HG02943 (cell line): Measurements from ENCODE around the gene C14orf93.

ENCODE experiments used
- ATAC-seq: cut with Tn5 transposase; IDR thresholded peaks from one replicate; pipeline ENCODE4 v1.9.1; 2021; ENCODE audit warnings: mild to moderate bottlenecking, low read depth, moderate library complexity; ENCODE audit not compliant: unreplicated experiment

The C14orf93 gene, protein sequence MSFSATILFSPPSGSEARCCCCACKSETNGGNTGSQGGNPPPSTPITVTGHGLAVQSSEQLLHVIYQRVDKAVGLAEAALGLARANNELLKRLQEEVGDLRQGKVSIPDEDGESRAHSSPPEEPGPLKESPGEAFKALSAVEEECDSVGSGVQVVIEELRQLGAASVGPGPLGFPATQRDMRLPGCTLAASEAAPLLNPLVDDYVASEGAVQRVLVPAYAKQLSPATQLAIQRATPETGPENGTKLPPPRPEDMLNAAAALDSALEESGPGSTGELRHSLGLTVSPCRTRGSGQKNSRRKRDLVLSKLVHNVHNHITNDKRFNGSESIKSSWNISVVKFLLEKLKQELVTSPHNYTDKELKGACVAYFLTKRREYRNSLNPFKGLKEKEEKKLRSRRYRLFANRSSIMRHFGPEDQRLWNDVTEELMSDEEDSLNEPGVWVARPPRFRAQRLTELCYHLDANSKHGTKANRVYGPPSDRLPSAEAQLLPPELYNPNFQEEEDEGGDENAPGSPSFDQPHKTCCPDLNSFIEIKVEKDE

DNA sequence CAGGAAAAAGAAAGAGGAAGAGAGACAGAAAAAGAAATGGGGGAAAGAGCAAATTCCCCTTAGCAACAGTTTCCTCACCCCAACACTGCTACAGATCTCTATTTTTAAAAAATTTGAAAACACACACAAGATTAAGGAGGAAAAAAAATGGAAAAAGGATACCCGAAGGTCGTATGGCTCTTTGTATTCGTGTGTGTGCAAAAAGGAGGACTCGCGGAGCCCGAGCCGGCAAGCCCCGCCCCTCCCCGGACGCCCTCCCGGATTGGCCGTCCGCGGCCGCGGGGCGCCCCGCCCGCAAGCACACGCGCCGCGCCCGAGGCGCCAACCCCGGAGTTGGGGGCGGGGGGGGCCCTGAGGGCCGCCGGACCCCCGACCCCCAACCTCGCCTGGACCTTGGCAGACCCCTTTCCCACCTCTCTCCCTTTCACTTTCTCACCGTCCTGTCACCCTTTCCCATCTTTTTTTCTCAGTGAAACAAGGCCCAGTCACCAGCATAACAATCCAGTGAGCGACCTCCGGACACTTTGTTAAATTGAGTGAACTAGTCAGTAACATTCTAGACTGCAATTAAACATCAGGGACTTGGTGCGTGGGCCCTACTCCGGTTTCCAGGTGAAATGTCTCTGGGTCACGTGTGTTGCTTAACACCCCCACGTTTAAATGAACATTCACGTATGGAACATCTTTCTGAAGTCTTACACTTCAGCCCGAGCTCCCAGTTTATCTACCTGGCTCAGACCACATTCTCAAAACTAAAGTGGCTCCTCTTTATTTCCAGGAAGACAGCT lies at the start of gene C14orf93:
Gene C14orf93, minus strand, starts transcription at position 205 of the 788 bp plus-strand sequence. CDS start 11,120 bp downstream, outside the sequence.
- ATAC-seq = peak; percentile 33

DNA sequence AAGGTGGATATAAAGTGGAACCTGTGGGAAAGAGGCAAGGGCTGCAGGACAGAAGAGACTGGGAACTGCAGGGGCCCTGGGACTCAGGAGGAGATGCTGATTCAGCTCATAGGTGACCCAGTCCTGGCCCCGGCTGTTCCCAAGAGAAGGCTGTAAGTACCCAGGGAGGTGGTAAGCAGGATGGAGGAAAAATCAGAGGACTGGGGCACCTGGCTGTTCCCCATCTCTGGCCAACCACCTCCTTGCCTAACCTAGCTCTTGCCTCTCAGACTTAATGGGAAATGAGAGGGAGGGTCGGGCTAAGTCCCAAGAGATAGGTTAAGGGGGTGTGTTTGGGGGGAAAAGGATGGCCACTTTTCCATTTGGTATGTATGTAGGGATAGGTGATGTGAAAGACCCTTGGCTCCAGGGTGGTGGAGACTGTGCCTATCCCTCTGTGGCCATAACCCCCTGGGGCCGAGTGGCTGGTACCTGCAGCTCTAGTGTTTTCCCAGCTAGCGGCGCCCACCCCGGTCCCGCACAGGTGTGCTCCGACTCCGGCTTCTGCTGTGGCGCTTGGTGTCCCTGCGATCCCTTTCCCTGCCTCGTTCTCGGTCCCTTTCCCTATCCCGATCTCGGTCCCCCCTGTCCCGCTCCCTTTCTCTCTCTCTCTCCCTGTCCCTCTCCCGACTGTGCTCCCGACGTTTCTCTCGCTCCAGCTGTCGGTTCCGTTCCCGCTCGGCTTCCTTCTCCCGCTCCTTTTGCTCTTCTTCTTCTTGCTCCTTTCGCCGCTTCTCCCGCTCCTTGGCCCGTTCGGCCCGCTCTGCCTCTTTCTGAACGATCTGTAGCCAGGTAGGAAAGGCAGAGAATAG lies 48.9 kb upstream of the C14orf93 start:
- ATAC-seq = no peak

DNA sequence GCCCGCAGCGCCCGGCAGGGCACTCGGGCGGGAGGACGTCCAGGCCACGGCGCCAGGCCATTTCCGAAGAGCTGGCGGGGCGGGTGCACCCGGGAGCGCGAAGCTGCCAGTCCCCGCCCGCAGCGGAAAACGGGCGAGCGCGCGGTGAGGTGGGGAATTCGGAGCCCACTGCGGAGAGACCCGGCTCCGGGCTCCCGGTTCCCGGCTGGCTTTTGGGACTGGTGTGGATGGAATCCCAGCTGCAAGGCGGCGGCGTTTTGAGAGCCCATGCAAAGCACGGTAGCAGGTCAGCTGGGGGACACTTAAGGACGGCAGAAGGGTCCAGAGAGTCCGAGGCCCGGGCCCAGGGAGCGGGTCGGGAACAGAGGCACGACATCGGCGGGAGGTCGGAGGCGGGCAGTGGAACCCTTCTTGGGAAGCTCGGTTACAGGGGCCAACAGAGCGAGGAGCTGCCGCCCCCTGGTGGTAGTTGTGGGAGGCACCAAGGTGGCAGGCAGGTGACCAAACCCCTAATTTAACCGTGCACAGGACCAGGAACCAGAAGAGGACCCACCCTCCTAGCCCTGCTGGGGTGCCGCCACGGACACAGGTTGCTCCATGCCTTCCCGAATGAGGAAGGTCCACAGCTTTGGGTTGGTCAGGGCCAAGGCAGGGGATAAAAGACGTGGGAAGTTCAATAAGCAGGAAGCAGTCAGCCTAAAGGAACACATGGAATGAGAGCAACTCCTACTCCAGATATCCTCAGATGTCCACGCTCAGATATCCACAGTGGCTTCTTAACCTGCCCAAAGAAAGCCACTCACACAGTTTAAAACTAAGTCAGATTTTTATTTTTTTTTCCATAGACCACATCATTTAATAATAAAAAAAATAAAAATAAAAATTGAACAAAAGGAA lies 48.1 kb upstream of the C14orf93 start:
- peak; percentile 59 for ATAC-seq

DNA sequence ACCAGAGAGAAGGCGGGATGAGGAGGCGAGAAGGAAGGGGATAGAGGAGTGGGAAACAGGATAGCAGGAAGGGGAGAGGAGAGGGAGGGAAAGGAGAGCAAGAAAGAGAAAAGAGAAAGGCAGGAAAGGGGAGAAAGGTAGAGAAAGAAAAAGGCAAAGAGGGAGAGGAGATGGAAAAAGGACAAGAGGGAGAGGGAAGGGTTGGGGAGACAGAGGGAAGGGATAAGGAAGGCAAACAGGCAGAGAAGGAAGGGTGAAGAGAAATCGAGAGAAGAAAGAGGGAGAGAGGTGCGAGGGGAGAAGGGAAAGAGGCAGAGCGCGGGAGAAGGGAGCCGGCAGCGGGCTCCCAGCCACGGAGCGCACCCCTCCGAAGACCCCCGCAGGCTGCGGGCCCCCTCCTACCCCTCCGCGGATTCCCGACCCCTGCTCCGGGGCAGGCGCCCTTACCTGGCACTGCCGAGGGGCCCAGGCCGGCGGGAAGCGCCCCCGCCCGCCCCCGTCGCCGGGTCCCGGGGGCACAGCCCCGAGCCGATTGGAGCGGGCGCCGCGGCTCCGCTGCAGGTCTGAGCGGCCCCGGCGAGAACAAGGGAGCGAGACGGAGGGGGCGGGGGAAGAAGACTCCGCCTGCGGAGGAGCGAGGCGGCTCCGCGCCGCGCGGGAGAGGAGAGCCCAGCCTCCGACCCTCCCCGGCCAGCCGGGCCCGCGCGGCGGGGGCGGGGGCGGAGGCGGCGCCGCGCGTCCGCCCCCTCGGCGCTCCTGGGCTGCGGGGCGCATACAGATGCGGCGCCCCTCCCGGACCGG lies 47.2 kb upstream of the C14orf93 start, which contains the start of gene CDH24:
Gene CDH24, minus strand, starts transcription at position 565 of the 801 bp plus-strand sequence. CDS start 1,787 bp downstream, outside the sequence.
- no peak for ATAC-seq

DNA sequence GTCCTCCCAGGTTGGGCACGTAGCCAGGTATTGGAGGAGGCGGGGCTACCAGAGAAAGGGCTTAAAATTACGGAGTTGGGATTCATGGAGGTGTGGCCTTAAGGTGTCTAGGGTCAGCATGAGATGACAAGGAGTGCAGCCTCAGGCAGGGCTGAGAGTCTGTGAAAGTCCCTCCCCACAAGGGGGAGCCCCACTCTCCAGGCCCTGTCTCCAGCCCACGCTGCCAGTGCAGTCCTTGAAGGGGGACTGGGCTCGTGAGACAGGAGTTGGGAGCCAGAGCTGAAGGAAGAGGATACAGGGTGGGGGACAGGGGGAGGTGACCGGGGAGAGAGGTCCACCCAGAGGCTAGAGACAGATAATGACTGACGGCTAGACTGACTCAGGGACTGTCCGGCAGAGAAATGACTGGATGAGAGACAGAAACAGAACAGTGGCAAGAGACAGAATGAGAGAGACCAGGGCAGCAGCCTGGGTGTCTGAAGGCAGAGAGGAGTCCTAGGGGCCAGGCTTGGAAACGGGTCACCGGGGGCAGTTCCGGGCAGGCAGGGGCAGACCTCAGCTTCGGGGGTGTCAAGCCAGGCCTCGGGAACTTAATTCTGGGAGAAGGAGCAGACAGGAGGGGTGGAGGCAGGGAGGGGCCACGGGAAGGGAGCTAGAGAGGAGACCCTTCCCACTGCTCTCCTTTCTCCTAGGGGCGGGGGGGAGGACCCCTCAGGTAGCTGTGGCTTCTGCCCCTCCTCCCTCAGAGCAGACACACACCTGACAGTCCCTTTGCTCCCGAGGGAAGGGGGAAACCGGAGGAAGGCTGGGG lies 46.4 kb upstream of the C14orf93 start:
- no peak for ATAC-seq

DNA sequence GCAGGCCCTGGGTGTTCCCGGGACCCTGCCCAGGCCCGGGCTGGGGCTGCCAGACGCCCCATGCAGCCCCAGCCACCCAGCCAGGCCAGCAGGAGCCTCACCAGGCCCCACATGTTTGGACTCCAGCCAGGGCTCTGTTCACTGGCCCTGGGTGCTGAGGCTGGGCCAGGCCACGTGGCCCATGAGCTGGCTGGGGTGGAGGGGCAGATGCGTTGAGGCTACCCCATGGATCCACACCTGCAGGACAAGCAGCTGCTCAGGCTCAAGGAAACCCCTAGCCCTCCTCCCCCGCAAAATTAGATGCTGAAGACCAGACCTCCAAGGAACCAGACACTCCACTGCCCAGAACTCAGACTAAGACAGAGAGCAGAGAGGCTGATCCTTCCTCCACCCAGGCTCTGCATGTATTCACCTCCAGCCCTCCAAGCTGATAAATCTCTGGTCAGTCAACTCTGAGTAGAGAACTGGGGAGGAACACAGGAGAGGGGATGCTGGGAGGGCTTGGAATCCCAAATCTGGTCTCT lies 45.7 kb upstream of the C14orf93 start:
- no peak for ATAC-seq

DNA sequence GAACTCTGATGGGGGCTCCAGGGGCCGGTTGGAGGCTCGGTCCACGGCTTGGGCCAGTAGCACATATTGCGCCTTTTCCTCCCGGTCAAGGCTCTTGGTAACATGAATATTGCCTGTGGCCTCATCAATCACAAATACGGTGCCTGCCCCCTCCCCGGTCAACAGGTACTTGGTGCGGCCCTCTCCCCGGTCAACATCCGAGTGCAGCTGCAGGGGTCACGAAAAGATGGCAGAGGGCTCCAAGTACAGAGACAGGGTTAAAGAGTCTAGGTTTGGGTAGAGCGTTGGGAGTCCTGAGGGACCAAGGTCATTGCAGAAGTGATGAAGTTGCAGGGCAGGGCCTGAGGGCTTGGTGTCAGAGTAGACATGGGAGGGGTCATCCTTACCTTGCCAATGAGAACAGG lies 45.2 kb upstream of the C14orf93 start:
- ATAC-seq = no peak

DNA sequence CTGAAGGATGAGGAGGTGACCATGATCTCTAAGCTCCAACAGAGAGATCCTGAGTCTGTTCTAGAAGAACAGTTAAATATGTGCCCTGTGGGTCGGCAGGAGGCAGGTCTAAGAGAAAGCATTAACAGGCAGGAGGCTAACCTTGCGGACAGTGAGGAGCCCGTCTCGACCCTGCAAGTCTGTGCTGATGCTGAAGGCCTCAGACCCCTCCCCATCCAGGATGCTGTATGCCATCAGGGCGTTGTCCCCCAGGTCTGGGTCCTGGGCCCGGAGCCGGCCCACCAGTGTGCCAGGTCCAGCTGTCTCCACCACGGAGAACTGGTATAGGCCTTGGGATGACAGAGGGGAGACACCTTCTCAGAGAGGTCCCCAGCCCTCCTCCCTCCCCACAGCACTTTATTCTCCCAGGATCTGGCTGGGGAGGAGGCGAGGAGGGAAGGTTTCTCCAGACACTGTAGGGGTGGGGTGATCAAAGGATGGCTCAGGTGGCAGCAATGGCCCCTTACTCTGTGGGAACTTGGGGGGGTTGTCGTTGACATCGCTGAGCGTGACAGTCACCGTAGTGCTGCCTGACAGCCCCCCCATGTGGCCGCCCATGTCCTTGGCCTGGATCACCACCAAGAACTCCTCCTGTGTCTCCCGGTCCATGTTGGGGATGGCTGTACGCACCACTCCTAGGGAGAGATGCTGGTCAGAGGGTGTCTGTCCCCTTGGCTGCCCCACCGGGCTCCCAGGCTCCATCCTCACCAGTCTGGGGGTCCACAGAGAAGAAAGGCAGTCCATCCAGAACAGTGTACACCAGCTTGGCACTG lies 44.3 kb upstream of the C14orf93 start:
- no peak for ATAC-seq

DNA sequence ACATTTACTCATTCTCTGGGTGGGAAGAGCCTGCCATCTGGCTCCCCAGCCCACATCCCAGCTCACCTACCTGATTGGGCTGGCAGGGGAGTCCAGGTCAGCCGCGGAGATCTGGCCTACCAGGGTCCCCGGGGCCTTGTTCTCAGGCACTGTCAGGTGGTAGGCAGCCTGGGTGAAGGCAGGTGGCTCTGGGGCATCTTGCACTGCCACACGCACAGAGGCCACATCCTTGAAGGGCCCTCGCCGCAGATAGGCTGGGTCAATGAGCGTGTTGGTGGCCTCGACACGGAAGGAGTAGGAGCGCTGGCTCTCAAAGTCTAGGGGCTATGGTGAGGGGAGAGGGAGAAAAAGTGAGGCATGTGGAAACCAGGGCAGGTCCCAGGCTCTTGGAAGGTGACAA lies 43.5 kb upstream of the C14orf93 start:
- no peak for ATAC-seq

DNA sequence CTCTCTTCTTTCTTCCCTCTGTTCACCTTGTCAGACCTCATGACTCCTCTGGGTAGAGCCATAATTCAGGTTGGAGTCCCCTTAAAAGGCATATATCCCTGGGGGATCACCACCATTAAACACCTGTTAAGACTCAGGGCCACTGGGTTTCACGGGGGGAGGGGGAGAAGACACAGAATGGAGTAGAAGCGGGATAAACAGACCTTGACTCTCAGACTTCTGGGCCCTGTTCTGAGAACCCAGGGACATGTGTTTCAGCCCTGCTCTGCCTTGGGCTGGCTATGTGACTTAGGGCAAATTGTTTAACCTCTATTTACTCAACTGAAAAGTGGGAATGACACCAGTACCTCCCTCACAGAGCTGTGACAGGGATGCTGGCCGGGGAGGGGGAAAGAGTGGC lies 42.7 kb upstream of the C14orf93 start:
- ATAC-seq = no peak

DNA sequence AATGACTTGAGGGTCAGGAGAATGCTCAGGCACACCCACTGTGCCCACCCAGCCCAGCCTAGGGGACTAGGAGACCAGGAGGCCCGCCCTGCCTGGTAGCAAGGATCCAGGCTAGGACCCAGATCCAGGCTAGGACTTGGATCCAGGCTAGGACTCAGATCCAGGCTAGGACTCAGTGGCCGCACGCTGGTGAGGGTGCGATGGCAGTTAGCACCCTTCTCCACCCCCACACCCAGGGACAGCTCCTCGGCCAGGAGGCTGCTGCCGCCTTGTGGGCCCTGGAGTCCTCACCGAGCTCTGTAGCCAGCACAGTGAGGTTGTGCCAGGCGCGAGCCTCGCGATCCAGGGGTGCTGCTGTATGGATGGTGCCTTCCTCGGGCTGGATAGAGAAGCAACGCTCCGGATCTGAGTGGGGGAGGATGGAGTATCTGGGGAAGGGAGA lies 42.3 kb upstream of the C14orf93 start:
- ATAC-seq = no peak

DNA sequence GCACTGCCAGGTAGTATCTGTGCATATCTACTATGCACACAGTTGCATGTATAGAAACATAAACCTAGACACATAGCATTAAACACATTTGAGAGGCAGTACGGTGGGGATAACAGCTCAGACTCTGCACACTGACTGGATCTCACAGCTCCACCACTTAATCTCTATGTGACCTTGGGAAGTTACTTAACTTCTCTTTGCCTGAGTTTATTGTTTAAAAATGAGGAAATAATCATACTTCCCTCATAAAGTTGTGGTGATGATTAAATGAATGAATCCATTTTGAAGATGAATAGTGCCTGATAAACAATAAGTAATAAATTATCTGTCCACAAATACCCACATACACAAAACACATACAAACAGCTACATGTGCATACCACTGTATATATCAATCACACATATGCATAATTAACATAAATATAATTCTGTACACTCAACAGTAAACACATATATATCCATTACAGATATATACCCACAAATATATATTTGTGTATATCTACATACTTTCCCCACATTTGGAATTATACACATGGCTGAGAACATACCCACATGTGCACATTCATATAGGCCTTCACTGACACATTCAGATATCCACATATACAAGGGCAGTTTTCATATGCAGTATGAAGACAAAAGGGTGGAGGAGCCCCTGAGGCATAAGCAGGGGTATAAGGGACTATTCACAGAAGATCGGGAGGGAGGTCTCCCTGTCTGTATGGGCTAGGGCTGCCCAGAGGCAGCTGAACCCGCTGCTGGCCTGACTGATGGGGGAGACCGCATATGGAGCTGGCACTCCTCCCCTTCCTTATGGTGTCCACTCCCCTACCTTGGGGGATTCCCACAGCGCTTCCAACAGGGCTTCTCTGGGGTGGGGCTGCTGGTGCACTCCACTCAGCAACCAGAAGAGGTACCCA lies 41.5 kb upstream of the C14orf93 start:
- ATAC-seq = no peak

DNA sequence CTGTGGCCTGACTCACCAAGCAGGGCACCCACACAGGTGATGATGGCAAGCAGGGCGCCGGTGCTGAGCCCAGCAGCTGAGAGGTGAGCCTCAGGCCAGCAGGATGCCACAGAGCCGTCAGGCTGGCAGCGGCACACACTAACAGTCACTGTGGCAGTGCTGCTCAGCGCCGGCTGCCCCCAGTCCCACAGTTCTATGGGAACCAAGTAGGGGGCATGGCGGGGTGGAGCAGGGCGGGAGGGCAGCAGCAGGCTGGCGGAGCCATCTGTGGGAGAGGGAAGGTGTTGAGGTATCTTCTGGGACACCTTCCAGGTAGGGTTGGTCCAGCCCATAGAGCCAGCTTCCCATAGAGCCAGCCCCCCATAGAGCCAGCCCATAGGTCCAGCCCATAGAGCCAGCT lies 39.1 kb upstream of the C14orf93 start:
- ATAC-seq = no peak

DNA sequence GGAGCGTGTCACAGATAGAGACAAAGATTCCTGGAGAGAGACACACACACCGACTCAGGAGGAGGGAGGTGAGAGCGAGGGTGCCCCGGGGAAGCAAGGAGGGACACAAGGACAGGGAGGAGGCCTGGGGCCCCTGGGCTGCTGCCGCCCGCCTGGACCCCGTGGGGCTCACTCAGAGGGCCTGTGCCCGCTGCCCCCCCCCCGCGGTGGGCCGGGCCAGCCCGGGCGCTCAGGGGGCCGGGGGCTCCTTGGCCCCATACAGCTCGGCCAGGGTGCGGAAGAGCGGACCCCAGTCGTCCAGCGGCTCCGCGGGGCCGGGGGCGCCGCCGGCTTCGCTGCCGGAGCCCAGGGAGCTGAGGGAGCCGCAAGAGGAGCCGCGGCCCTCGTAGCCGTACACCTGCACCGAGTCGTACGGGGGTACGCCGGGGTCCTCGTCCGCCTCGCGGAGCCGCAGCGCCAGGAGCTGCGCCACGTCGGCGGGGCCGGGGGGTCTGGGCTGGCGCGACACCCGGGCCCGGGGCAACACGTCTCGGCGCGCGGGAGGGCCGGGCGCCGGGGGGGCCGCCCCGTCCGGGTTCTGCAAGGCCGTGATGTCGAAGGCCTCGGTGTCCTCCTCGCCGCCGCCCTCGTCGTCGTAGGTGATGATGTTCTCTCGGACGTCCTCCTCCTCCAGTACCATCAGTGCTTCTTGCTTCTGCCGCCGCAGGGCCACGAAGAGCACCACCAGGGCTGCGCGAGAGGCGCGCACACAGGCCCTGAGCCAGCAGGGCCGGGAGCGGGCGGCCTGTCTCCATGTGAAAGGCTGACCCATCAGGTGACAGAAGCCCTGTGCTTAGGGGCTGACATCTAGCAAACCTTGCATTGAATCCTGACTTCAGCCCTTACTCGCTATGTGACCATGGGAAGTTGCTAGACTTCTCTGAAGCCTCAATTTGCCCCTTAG lies 38.1 kb upstream of the C14orf93 start:
- ATAC-seq = no peak
